Esophagus squamous epithelium (tissue), 5 donors: ENCODE data around the gene C16orf78. TPM values are rescaled to one million over a fixed set of nuclear protein-coding genes. Genes with fewer than 3 reads are reported as not detected.

ENCODE experiments used
- DNase-seq: peaks from one replicate; lab custom pipeline; 2025; lab: John Stamatoyannopoulos, UW
- H3K27ac ChIP-seq, 4 donors: fragments of 200-600 bp; sonication (generic); one replicate each; pipeline ENCODE4 v1.5.1; 2016 to 2019; ENCODE audit warnings: mild to moderate bottlenecking in 1 of 4
- H3K27me3 ChIP-seq, 4 donors: fragments of 200-600 bp; sonication (generic); 1 replicate in 3 of 4; 2 replicates in 1 of 4; pipeline versions ENCODE4 v1.5.1 to v1.6.0; 2017 to 2021; ENCODE audit warnings: antibody characterized with exemption in 1 of 4
- H3K36me3 ChIP-seq, 3 donors: fragments of 200-600 bp; sonication (generic); one replicate each; pipeline ENCODE4 v1.5.1; 2016 to 2019
- H3K4me1 ChIP-seq, 3 donors: fragments of 200-600 bp; sonication (generic); one replicate each; pipeline ENCODE4 v1.5.1; 2017 to 2019
- H3K4me3 ChIP-seq, 4 donors: fragments of 200-600 bp; sonication (generic); 1 replicate in 3 of 4; 2 replicates in 1 of 4; pipeline ENCODE4 v1.5.1; 2016 to 2019; ENCODE audit warnings: mild to moderate bottlenecking in 2 of 4, moderate library complexity in 1 of 4
- H3K9me3 ChIP-seq, 3 donors: fragments of 200-600 bp; sonication (generic); one replicate each; pipeline ENCODE4 v1.5.1; 2016 to 2019
- POLR2A ChIP-seq, 4 donors: fragments of 450-650 bp; IDR thresholded peaks; one replicate each; pipeline ENCODE4 v1.6.1; 2017; ENCODE audit warnings: antibody characterized with exemption in 4 of 4, mild to moderate bottlenecking in 4 of 4, moderate library complexity in 3 of 4
- WGBS, 2 donors: methylation state at CpG; one replicate each; pipeline ENCODE4 v1.1.5; 2018; 5-methylcytosine and 5-hydroxymethylcytosine counted together
- intact Hi-C: fragments of 100-400 bp; cut with DNase I; formaldehyde crosslinking; loops from one replicate; pipeline ENCODE4 v1.15.0; 2022
- total RNA-seq, 4 donors: library from RNA; depleted of rRNA; stranded (reverse); fragments of >200 nt; gene quantifications; one replicate each; pipeline ENCODE4 v1.1.0, GENCODE V29; 2016
- TF ChIP-seq, protein P1 (sequence below), 6 experiments: fragments of 450-650 bp in 4 of 6; fragments of 200-600 bp in 2 of 6; sonication (generic) in 2 of 6; IDR thresholded peaks; one replicate each; pipeline ENCODE4 v1.5.1; 2016 to 2019; ENCODE audit warnings: antibody characterized with exemption in 6 of 6, mild to moderate bottlenecking in 4 of 6, moderate library complexity in 4 of 6
- donor health status: DM: yes; HTN: yes; CAD: no.

C16orf78 gene
- total RNA-seq, 4 donors from 2014 or later: not detected

DNA sequence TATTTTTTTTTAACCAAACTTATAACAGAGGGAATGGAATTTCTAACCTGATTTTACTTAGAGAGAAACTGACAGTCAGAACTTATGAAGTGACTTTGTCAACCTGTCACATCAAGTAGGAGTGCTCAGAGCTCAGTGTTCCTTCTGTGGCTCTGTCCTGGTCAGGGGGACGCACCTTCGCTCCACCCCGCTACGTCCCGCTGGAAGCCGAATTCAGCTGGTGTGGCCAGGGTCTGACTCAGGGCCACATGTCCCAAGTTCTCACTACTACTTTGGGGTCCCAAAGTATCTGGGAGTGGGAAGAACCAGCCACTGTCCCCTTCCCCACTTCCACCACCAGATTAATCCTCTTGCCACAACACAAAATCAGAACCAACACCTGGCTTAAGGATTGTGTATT is 51.4 kb downstream of the C16orf78 start:
- no peaks in the 10 kb centered on the region for H3K27me3 ChIP-seq
- intact Hi-C loops: no loop called here
- H3K9me3 ChIP-seq: no peaks in the 10 kb centered on the region
- H3K4me3 ChIP-seq: no peak overlapping the region
- no peak for DNase-seq
- no peak overlapping the region for H3K27ac ChIP-seq
- no peaks in the 10 kb centered on the region for H3K4me1 ChIP-seq
- TF ChIP-seq POLR2A (IDR thresholded peaks at IDR 0.05): no peak
- TF ChIP-seq, protein P1, sequence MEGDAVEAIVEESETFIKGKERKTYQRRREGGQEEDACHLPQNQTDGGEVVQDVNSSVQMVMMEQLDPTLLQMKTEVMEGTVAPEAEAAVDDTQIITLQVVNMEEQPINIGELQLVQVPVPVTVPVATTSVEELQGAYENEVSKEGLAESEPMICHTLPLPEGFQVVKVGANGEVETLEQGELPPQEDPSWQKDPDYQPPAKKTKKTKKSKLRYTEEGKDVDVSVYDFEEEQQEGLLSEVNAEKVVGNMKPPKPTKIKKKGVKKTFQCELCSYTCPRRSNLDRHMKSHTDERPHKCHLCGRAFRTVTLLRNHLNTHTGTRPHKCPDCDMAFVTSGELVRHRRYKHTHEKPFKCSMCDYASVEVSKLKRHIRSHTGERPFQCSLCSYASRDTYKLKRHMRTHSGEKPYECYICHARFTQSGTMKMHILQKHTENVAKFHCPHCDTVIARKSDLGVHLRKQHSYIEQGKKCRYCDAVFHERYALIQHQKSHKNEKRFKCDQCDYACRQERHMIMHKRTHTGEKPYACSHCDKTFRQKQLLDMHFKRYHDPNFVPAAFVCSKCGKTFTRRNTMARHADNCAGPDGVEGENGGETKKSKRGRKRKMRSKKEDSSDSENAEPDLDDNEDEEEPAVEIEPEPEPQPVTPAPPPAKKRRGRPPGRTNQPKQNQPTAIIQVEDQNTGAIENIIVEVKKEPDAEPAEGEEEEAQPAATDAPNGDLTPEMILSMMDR (IDR thresholded peaks at IDR 0.05): no peak
- 87 to 93% methylated on average over 6 of the region's 6 CpGs for WGBS, 2 donors
- H3K36me3 ChIP-seq: no peaks in the 10 kb centered on the region

DNA sequence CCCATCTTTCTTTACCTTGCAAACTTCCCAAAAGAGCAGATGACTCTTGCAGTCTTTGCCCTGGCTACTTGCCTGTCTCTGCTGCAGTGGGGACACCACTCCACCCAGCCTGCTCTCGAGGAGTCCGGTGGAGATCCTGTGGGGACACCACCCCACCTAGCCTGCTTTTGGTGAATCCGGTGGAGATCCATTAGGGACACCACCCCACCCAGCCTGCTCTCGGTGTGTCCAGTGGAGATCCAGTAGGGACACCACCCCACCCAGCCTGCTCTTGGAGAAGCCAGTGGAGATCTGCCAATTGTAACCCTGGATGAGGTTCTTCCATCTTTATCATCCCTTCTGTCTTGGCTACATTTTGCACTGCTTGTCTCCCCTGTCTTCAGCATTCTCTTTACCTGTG is 54.2 kb downstream of the C16orf78 start:
- H3K36me3 ChIP-seq: no peaks in the 10 kb centered on the region
- no peak for TF ChIP-seq POLR2A (IDR thresholded peaks at IDR 0.05)
- TF ChIP-seq, protein P1 (IDR thresholded peaks at IDR 0.05): no peak
- H3K9me3 ChIP-seq: no peaks in the 10 kb centered on the region
- 70 to 80% methylated on average over 1 to 3 of the region's 4 CpGs for WGBS, 2 donors
- H3K4me1 ChIP-seq: no peaks in the 10 kb centered on the region
- no peak overlapping the region for H3K4me3 ChIP-seq
- no peak for DNase-seq
- peaks cover 0 to 1% (median 0%) of the 10 kb centered on the region in 4 donors for H3K27me3 ChIP-seq
- no peak overlapping the region for H3K27ac ChIP-seq
- intact Hi-C loops: no loop called here

DNA sequence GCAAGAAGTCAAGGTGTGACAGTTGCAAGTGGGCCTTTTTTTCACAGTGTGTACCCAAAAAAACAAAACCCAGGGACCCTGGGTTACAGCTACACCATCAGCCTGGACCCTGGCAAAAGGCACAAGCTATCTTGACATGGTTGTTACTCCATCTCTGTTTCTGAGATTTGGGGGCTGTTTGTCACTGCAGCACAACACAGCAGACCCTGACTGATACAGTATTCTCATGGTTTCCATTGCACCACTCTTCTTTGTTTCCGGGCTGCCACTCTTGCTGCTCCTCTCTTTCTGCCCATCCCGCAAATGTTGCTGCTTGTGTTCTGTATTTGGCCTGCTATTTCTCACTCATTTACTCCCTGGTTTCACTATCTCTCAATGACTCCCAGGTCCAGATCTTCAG is 55.2 kb downstream of the C16orf78 start:
- no peak overlapping the region for H3K4me3 ChIP-seq
- H3K27ac ChIP-seq: no peak overlapping the region
- H3K9me3 ChIP-seq: no peaks in the 10 kb centered on the region
- 97 to 100% methylated on average over 2 of the region's 2 CpGs for WGBS, 2 donors
- intact Hi-C loops: no loop called here
- TF ChIP-seq POLR2A (IDR thresholded peaks at IDR 0.05): no peak
- TF ChIP-seq, protein P1 (IDR thresholded peaks at IDR 0.05): no peak
- H3K4me1 ChIP-seq: no peaks in the 10 kb centered on the region
- no peak for DNase-seq
- peaks cover 0 to 4% (median 0%) of the 10 kb centered on the region in 4 donors for H3K27me3 ChIP-seq
- no peaks in the 10 kb centered on the region for H3K36me3 ChIP-seq

DNA sequence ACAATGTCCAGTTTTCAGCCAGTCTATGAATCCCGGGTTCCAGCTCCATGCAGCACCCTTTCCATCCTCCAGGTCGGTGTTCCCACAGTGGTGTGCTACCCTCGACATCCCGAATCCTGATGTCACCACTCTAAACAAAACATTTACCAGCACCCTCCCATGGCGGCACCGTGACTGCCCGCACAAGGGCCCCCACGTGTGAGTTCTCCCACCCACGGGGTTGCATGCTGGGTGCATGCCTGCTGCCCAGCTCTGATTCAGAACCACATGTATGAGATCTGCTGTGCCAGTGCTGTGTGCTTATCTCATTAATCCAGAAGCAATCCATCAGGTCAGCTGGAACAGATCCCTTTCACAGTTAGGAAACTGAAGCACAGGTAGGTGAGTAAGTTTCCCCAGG is 57.4 kb downstream of the C16orf78 start:
- H3K36me3 ChIP-seq: no peaks in the 10 kb centered on the region
- H3K9me3 ChIP-seq: no peaks in the 10 kb centered on the region
- no peak overlapping the region for H3K4me3 ChIP-seq
- peaks cover 0 to 4% (median 0%) of the 10 kb centered on the region in 4 donors for H3K27me3 ChIP-seq
- no peaks in the 10 kb centered on the region for H3K4me1 ChIP-seq
- WGBS, 2 donors: 71 to 84% methylated on average over 6 to 9 of the region's 9 CpGs
- intact Hi-C loops: no loop called here
- TF ChIP-seq, protein P1 (IDR thresholded peaks at IDR 0.05): no peak
- TF ChIP-seq POLR2A (IDR thresholded peaks at IDR 0.05): no peak
- H3K27ac ChIP-seq: no peak overlapping the region
- DNase-seq: no peak

DNA sequence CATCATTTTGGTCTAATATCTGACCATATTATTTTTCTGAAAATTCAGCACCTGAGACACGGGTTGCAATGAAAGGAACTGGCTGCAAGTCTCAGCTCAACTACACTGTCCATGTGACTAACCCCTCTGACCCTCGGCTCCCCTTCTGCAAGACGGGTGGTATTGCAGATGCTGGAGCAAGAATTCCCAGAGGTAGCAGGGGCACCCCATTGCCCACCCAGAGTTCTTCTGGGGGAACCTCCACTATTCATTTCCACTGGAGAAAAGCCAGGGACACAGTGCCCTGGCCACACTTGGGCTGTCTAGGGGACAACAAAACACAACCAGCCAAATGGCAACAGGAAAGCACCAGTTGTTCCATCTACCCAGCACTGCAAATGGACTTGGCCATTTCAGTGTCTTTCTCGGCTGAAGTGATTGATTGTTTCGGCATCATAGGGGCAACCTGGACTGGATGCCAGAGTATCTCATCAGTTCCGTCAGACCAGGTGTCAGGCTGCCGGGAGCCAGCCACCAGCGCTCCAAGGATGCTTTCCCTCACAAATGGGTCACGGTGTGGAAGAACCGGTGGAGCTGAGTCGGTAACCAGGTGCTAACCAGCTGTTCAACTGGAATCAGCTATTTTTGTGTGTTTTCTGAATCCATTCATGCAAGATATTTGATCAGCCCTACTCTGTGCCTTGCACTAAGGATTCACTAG is 58.1 kb downstream of the C16orf78 start:
- intact Hi-C loops: no loop called here
- Histone ChIP-seq H3K27ac (no peak overlapping the region), H3K4me1 (no peaks in the 10 kb centered on the region), H3K36me3 (no peaks in the 10 kb centered on the region), H3K27me3 (peaks cover 0 to 4% (median 0%) of the 10 kb centered on the region in 4 donors), H3K4me3 (no peak overlapping the region), H3K9me3 (no peaks in the 10 kb centered on the region)
- DNase-seq: no peak
- TF ChIP-seq, protein P1 (IDR thresholded peaks at IDR 0.05): no peak
- no peak for TF ChIP-seq POLR2A (IDR thresholded peaks at IDR 0.05)
- 57 to 69% methylated on average over 5 to 9 of the region's 11 CpGs for WGBS, 2 donors
